GM20431 (cell line): ENCODE results near the gene GPD1.

ENCODE experiments used
- in situ Hi-C: fragments of 300-500 bp; cut with MseI, MboI; formaldehyde crosslinking; loops from one replicate; pipeline ENCODE4 v1.15.0; 2020; ENCODE audit warnings: low sequenced_read_pairs; ENCODE audit not compliant: unreplicated experiment

Gene GPD1

DNA sequence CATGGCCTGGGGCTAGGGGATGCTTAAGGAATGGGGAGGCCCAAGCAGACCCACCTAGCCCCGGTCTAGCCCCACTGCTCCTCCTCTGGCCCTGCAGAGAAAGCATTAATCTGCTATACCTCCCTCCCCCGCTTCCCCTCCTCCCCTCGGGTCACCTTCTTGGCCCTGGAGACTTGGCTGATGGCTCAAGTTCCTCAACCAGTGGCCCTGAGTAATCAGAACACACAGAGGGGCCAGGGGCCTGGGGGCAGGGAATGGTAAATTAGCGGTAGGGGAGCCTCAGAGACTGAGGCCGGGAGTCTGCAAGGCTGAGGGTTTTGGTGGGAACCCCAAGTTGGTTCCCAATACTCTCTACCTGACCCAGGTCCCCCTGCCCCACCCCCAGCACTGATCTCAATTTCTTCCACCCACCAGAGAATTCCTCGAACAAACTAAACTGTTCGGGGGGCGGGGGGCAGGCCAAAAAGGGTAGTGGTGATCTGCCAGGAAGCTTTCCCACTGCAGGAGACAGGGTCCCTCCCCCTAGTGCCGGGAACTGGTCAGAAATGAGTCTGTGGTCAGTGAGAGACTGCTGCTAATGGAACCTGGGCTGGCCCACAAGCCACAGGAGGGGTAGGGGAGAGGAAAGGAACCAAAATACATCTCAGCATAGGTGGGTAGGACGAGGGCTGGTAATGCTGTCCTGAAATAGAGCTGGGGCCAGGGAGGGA is 31.5 kb upstream of the GPD1 start:
- in situ Hi-C loops, result no loop called here

DNA sequence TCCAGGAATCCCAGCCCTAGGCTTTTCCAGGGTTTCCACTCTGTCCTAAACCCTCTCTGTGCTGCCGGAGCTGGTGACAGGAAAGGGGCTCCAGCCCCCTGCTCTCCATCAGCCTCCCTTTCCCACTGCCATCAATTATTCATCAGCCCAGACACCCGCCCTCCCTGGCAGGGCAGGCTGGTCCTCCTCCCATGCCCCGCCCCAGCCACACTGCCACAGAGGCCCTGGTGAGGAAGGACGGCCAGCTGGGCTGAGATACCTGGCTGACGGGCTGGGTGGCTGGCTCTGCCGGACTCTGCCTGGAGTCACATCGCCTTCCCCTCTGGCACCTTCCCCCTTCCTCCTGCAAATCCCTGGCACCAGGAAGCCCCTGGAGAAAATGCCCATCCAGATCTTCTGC is 30.6 kb upstream of the GPD1 start:
- in situ Hi-C loops, result no loop called here

DNA sequence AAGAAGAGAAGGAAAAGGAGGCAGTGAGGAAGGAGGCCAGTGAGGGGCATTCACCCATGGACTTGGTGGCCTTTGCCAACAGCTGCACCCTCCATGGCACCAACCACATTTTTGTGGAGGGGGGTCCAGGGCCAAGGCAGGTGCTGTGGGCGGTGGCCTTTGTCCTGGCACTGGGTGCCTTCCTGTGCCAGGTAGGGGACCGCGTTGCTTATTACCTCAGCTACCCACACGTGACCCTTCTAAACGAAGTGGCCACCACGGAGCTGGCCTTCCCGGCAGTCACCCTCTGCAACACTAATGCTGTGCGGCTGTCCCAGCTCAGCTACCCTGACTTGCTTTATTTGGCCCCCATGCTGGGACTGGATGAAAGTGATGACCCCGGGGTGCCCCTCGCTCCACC is 30.1 kb upstream of the GPD1 start:
- in situ Hi-C loops, result no loop called here

DNA sequence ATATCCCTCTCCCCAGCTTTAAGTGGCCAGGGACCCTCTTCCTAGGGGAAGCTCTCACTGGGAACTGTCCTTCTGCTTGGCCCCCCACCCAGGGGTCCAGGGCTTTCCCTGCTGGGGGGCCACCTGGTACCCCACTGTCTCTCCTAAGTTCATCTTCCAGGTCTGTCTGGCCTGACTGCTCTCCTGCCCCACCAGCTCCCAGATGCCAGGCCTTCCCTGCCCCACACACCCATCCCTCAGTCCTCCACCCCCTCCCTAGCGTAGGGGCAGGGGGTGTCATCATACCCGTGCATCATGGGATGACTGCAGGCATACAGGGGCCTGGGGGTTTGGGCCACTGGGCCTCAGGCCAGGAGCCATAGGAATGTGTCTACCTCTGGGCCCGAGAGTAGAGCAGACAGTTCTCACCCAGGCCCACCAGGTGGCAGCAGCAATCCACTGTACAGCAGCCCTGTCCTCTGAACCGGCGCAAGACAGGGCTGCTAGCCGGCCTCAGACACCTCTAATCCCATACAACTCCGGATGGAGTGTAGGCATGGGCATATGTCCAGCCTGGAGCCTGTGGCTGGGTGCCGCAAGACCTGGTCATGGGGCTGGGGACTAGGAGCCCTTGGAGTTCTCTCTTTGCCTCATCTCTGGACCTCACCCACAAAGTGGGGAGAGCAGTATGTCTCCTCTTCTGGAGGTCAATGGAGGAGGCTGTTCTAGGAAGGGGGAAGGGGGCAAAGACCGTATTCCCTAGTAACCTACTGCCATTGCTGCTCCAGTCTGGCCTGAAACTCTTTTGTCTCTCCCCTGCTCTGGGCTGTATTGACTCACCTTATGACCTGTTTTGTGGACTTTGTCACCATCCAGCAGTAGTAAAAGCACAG is 28.6 kb upstream of the GPD1 start:
- in situ Hi-C loops, result no loop called here

DNA sequence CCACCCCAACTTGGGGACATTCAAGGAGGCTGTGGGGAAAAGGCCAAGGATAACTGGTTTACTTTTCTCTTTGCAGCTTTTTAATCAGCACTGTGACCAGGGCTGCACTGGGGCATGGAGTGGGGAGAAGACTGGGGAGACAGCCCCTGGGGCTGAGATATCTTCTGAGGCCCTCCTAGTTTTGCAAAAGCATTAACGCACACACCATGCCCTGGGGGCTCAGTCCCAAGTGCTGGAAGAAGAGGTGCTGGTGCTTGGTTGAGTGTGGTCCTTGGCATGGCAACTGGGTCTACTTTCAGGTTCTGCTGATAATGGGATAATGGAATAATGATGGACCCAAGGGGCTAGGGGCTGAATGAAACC is 28.0 kb upstream of the GPD1 start:
- in situ Hi-C loops, result no loop called here

DNA sequence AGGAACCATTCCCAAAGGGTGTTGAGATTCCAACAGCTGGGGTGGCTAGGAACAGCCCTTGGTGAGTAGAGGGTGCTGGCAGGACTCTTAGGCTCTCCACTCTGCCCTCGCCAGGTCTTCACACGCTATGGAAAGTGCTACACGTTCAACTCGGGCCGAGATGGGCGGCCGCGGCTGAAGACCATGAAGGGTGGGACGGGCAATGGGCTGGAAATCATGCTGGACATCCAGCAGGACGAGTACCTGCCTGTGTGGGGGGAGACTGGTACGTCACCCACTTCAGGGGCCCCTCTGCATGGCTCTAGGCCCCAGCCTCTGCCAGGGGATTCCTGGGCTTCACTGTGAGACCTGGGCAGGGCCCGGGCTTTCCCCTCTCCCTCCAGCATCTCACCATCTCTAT is 26.7 kb upstream of the GPD1 start:
- in situ Hi-C loops, result no loop called here

DNA sequence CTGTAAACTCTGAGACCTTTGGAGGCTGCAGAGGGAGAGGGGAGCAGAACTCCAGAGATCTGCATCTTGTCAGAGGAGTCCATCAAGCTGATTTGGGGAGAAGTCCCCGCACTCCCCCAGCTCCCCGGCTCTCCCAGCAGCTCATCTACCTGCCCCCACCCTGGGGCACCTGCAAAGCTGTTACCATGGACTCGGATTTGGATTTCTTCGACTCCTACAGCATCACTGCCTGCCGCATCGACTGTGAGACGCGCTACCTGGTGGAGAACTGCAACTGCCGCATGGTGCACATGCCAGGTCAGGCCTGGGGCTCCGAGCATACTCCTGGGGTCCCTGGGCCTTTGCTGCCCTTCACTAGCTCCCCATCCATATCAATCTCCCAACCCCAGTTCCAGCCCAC is 25.5 kb upstream of the GPD1 start:
- in situ Hi-C loops, result no loop called here

DNA sequence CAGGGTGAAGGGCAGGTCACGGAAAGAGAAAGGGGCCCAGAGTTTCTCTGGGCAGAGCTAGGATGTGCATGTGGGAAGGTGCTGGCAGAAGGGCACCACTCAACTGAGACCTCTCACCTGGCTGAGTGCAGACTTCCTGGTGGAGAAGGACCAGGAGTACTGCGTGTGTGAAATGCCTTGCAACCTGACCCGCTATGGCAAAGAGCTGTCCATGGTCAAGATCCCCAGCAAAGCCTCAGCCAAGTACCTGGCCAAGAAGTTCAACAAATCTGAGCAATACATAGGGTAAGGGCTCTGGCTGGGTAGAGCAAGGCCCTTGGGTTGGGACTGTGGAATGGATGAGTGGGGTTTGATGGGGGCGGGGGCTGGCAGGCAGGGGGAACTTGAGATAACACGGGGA is 24.0 kb upstream of the GPD1 start:
- in situ Hi-C loops, result loop anchor here (10.0 kb wide), 1 partner anchor 95 kb away; no protein-coding TSS in a partner anchor

DNA sequence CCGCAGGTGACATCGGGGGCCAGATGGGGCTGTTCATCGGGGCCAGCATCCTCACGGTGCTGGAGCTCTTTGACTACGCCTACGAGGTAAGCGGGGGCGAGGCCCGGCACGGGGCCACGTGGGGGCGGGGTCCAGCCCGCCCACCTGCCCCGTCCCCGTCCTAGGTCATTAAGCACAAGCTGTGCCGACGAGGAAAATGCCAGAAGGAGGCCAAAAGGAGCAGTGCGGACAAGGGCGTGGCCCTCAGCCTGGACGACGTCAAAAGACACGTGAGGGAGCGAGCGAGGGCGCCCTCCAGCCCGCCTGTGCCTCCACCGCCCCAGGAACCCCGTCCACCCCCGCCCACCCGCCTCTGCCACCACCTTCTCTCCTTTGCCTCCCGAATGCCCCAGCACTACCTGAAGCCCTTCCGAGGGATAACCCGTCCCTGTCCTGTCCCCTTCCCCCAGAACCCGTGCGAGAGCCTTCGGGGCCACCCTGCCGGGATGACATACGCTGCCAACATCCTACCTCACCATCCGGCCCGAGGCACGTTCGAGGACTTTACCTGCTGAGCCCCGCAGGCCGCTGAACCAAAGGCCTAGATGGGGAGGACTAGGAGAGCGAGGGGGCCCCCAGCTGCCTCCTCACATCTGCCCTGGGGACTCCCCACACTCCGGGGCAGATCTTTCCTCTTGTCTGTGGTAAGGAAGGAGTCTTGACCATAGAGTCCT is 22.6 kb upstream of the GPD1 start:
- in situ Hi-C loops, result loop anchor here (10.0 kb wide), 1 partner anchor 94 kb away; no protein-coding TSS in a partner anchor

DNA sequence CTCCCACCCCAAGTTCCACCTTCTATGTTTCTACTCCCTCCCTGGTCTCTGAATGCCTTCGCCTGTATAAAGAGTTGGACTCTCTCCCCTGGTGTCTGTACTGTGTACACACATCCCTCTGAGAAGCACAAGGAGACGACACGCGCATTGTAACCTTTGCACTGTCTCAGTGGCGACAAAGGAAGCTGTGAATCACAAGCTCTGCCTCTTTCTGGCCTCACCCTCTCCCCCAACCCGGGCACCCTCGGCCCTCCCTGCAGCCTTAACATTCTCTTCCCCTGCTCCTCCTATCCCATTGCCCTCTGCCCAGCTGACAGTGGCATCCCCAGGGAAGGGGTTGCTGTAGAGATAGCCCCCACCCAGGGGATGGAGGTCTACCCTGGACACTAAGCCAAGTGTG is 21.2 kb upstream of the GPD1 start:
- in situ Hi-C loops, result loop anchor here (10.0 kb wide), 1 partner anchor 92 kb away; no protein-coding TSS in a partner anchor

DNA sequence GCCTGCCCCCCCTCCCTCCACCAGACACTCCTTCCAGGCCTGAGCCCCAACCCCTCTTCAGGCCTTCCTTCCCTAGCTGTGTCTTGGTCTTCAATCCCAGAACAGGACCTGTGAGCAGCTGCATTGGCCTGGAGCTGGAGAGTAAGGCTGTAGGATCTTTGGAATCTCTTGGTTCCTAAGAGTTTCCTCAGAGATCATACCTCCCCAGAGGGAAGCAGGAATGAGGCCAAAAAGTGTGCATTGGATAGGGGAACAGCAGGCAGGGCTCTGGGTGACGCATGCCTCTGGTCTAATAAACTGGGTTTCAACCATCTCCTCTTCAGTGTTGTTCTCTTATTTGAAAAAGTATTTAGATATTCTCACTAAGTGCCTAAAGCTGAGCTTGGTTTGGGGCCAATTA is 20.5 kb upstream of the GPD1 start:
- in situ Hi-C loops, result loop anchor here (10.0 kb wide), 1 partner anchor 92 kb away; no protein-coding TSS in a partner anchor

DNA sequence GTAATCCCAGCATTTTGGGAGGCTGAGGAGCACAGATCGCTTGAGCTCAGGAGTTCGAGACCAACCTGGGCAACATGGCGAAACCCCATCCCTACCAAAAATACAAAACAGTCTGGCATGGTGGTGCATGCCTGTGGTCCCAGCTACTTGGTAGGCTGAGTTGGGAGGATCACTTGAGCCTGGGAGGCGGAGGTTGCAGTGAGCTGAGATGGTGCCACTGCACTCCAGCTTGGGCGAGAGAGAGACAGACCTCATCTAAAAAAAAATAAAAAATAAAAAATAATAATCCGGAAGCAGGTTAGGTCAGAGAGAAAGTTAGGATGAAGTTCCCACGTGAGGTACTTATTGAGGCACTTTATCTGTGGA is 19.4 kb upstream of the GPD1 start:
- in situ Hi-C loops, result loop anchor here (10.0 kb wide), 1 partner anchor 90 kb away; no protein-coding TSS in a partner anchor

DNA sequence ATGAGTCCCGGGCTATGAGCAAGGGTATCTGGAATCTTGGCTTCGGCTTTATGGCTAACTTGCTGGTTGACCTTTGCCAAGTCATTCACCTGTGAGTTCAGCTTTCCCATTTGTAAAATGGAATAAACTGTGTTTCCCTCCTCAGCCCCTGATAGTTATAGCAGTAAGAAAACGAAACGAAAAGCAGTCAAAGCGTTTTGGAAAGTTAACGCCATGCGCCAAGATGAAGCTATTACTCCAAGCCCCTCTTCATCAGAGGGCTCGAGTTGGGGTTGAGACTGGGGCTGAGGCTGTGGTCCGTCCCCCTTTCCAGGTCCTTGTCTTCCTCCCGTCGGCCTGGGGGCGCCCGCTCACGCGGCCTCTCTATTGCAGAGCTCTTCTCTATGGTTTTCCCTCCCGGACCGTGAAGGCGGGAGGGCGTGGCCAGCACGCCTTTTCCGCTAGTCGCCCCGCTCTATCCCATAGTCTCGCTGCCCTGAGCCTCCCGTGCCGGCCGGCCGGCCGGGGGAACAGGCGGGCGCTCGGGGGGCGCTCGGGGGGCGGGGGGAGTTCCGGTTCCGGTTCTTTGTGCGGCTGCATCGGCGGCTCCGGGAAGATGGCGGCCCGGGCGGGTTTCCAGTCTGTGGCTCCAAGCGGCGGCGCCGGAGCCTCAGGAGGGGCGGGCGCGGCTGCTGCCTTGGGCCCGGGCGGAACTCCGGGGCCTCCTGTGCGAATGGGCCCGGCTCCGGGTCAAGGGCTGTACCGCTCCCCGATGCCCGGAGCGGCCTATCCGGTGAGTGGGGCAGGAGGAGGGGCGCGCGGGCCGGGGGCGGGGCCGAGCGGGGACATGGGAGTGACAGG is 18.8 kb upstream of the GPD1 start, which contains the start of gene SMARCD1:
TSS of gene SMARCD1 (plus strand) at position 568 of the 840 bp plus-strand sequence. CDS start at position 596, 28 bp downstream.
- in situ Hi-C loops, result loop anchor here (10.0 kb wide), 1 partner anchor 90 kb away; no protein-coding TSS in a partner anchor

DNA sequence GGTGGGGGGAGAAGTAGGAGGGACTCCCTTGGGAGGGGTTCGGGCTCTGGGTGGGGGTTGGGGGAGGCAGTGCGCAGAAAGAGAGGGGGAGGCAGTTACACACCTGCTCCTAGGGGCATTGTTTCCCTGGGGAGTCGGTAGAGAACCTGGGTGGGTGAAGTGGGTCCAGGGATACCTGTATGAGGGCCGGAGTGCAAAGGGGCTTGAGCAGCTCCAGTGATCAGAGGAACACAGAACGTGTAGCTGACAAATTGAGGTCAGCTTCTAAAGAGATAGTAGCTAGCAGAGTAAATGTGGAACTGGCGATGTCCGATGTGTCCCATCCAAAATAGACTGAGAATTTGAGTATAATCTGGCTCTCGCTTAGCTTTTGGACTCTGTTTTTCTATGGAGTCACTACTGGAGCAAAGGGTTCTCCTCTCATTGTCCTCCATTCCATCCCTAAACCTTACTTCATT is 18.2 kb upstream of the GPD1 start:
- in situ Hi-C loops, result loop anchor here (10.0 kb wide), 1 partner anchor 89 kb away; no protein-coding TSS in a partner anchor

DNA sequence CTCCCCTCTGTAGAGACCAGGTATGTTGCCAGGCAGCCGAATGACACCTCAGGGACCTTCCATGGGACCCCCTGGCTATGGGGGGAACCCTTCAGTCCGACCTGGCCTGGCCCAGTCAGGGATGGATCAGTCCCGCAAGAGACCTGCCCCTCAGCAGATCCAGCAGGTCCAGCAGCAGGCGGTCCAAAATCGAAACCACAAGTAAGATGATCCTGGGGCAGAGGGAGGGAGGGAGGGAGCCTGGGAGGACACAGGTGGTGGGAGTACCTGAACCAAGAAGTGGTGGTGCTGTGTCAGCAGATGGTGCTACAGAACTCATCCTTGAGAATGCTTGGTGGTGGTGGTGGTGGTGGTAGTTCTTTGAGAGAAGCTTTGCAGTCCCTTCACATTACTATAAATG is 17.7 kb upstream of the GPD1 start:
- in situ Hi-C loops, result loop anchor here (10.0 kb wide), 1 partner anchor 89 kb away; no protein-coding TSS in a partner anchor

DNA sequence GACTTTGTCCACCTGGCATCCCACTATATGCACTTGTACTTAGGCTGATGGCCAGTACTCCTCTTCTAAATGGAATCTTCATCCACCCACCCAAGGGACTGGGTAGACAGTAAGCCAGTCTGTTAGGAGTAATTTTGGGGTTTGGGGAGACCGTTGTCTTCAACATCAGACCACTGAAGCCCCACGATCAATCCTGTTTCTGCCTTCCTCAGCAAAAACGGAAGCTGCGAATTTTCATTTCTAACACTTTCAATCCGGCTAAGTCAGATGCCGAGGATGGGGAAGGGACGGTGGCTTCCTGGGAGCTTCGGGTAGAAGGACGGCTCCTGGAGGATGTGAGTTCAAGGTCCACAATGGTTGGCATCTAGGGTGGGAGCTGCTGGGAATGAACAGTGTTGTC is 16.7 kb upstream of the GPD1 start:
- in situ Hi-C loops, result loop anchor here (10.0 kb wide), 1 partner anchor 88 kb away; no protein-coding TSS in a partner anchor

DNA sequence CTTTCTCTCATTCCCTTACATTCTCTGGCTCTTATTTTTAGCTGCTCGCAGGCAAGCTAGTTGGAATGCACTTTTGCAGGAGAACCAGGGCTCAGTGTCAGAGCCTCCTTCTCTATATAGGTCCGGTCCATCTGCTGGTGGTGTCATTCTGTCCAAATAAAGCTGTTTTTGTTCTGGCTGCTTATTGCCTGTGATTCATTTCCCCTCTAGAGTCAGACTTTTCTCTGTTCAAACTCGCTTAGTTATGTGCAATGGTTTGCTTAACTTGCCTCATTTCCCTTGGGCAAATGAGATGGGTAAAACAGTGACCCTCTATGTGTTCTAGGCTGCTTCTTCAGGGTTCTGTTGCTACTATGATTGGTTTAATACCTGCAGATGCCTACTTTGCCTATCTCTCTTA is 15.8 kb upstream of the GPD1 start:
- in situ Hi-C loops, result loop anchor here (10.0 kb wide), 1 partner anchor 87 kb away; no protein-coding TSS in a partner anchor

DNA sequence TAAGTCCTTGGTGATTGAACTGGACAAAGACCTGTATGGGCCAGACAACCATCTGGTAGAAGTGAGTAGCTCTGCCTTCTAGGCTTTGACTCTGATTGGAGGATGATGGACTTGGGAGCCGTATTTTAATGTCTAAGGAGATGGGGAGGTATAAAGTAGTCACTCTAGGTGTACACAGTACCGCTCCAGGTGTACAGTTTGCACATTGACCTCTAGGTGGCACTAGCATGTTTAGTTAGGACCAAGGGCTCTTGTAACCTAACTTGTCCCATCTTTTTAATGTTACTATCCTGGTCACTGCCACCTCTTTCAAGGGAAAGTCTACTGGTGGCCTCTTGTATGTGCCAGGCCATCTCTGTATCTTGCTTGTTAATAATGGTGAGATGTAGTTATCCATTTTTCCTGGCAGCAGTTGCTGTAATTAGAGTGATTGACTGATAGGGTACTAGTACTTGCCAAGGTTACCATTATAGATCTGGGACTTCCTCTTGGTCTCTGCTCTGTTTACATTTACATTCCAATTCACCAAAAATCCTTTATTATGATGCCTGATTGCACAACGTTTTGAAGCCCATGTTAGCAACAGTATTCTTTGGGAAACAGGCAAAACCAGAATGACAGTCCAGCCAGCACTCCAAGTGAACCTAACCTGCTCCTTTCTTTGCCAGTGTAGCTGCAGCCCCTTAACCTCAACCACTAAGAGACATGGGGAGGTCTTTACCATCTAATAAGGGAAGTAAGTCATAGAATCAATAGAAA is 15.1 kb upstream of the GPD1 start:
- in situ Hi-C loops, result loop anchor here (10.0 kb wide), 1 partner anchor 86 kb away; no protein-coding TSS in a partner anchor
